H9 (cell line): ENCODE measurements around the gene NAT14. TPM values are rescaled to one million over a fixed set of nuclear protein-coding genes. Genes with fewer than 3 reads are reported as not detected.

Experiments used
- DNase-seq: peaks from one replicate; pipeline ENCODE4 v3.0.0-alpha.2; 2017
- H2AFZ ChIP-seq: one replicate; pipeline ENCODE4 v1.6.1; 2013; ENCODE audit warnings: mild to moderate bottlenecking, low read length, control low read depth, moderate library complexity
- H2AK5ac ChIP-seq: 2 replicates; pipeline ENCODE4 v1.6.1; 2013; ENCODE audit warnings: low read length, control low read depth, mixed read lengths; ENCODE audit not compliant: insufficient read length
- H2BK120ac ChIP-seq: one replicate; pipeline ENCODE4 v1.6.1; 2013; ENCODE audit warnings: low read depth, mild to moderate bottlenecking, low read length, control low read depth, inconsistent platforms; ENCODE audit not compliant: poor library complexity, severe bottlenecking
- H2BK12ac ChIP-seq: 2 replicates; pipeline ENCODE4 v1.6.1; 2013; ENCODE audit warnings: low read length, control low read depth, mixed read lengths, low read depth; ENCODE audit not compliant: insufficient read length
- H2BK15ac ChIP-seq: 2 replicates; pipeline ENCODE4 v1.6.1; 2013; ENCODE audit warnings: low read depth, low read length, control low read depth
- H2BK20ac ChIP-seq: one replicate; pipeline ENCODE4 v1.6.1; 2013; ENCODE audit warnings: low read depth, mild to moderate bottlenecking, low read length, control low read depth, inconsistent platforms; ENCODE audit not compliant: poor library complexity, severe bottlenecking
- H2BK5ac ChIP-seq: 2 replicates; pipeline ENCODE4 v1.6.1; 2013; ENCODE audit warnings: low read length, control low read depth, mixed read lengths; ENCODE audit not compliant: insufficient read length
- H3K14ac ChIP-seq: 2 replicates; pipeline ENCODE4 v1.6.1; 2013; ENCODE audit warnings: low read length, control low read depth; ENCODE audit not compliant: insufficient read depth
- H3K18ac ChIP-seq: 2 replicates; pipeline ENCODE4 v1.6.1; 2013; ENCODE audit warnings: low read depth, mild to moderate bottlenecking, mixed read lengths, low read length, control low read depth; ENCODE audit not compliant: insufficient read length
- H3K23ac ChIP-seq: 2 replicates; pipeline ENCODE4 v1.6.1; 2013; ENCODE audit warnings: low read length, control low read depth, mixed read lengths, low read depth; ENCODE audit not compliant: insufficient read length
- H3K23me2 ChIP-seq: 2 replicates; pipeline ENCODE4 v1.6.1; 2013; ENCODE audit warnings: low read depth, mild to moderate bottlenecking, mixed read lengths, low read length, control low read depth; ENCODE audit not compliant: insufficient read length, poor library complexity, severe bottlenecking
- H3K27ac ChIP-seq: 2 replicates; pipeline ENCODE4 v1.5.1; 2013; ENCODE audit warnings: low read length, control low read depth, mixed read lengths, low read depth; ENCODE audit not compliant: insufficient read length
- H3K27me3 ChIP-seq: 2 replicates; pipeline ENCODE4 v1.6.1; 2013; ENCODE audit warnings: low read length, control low read depth, inconsistent platforms; ENCODE audit not compliant: insufficient read depth
- H3K4ac ChIP-seq: 2 replicates; pipeline ENCODE4 v1.6.1; 2013; ENCODE audit warnings: low read depth, mild to moderate bottlenecking, control low read depth, inconsistent platforms, low read length, moderate library complexity
- H3K4me1 ChIP-seq: 2 replicates; pipeline ENCODE4 v1.6.1; 2013; ENCODE audit warnings: low read length, control low read depth, inconsistent platforms; ENCODE audit not compliant: insufficient read depth
- H3K4me2 ChIP-seq: 2 replicates; pipeline ENCODE4 v1.6.1; 2013; ENCODE audit warnings: low read length, control low read depth, mixed read lengths; ENCODE audit not compliant: insufficient read length, insufficient read depth
- H3K56ac ChIP-seq: 2 replicates; pipeline ENCODE4 v1.6.1; 2013; ENCODE audit warnings: low read depth, mild to moderate bottlenecking, mixed read lengths, low read length, control low read depth; ENCODE audit not compliant: insufficient read length
- H3K79me1 ChIP-seq: 2 replicates; pipeline ENCODE4 v1.6.1; 2013; ENCODE audit warnings: low read depth, mild to moderate bottlenecking, moderate library complexity, low read length, control low read depth, inconsistent platforms; ENCODE audit not compliant: insufficient read depth, poor library complexity, severe bottlenecking
- H3K79me2 ChIP-seq: 2 replicates; pipeline ENCODE4 v1.6.1; 2013; ENCODE audit warnings: low read length, control low read depth, inconsistent platforms; ENCODE audit not compliant: insufficient read depth
- H3K9ac ChIP-seq: 2 replicates; pipeline ENCODE4 v1.6.1; 2013; ENCODE audit warnings: low read length, control low read depth, mixed read lengths; ENCODE audit not compliant: insufficient read length; ENCODE audit errors: extremely low read depth
- H3K9me3 ChIP-seq: one replicate; pipeline ENCODE4 v1.6.1; 2013; ENCODE audit warnings: low read depth, low read length, inconsistent platforms; ENCODE audit not compliant: control insufficient read depth
- H3T11ph ChIP-seq: one replicate; pipeline ENCODE4 v1.6.1; 2013; ENCODE audit warnings: mild to moderate bottlenecking, low read length, control low read depth, inconsistent platforms
- H4K20me1 ChIP-seq: one replicate; pipeline ENCODE4 v1.6.1; 2013; ENCODE audit not compliant: control insufficient read depth, insufficient read length, insufficient read depth
- H4K5ac ChIP-seq: 2 replicates; pipeline ENCODE4 v1.6.1; 2013; ENCODE audit warnings: low read depth, mild to moderate bottlenecking, mixed read lengths, low read length, control low read depth; ENCODE audit not compliant: insufficient read length
- H4K8ac ChIP-seq: replicated peaks from 2 replicates; pipeline ENCODE4 v1.6.1; 2013; ENCODE audit warnings: low read length, control low read depth, mixed read lengths, low read depth; ENCODE audit not compliant: insufficient read length
- H4K91ac ChIP-seq: 2 replicates; pipeline ENCODE4 v1.6.1; 2013; ENCODE audit warnings: low read depth, mild to moderate bottlenecking, moderate library complexity, mixed read lengths, low read length, control low read depth; ENCODE audit not compliant: insufficient read length
- H3K27ac Mint-ChIP-seq, 3 experiments: 2 replicates in 2 of 3; 3 replicates in 1 of 3; pipeline ENCODE4 v1.8.0; 2020 to 2021; ENCODE audit warnings: mixed read lengths in 3 of 3, mild to moderate bottlenecking in 1 of 3, moderate library complexity in 1 of 3
- H3K27me3 Mint-ChIP-seq: 2 replicates; pipeline ENCODE4 v1.8.0; 2021; ENCODE audit warnings: low read depth, mild to moderate bottlenecking, moderate library complexity, mixed read lengths
- H3K36me3 Mint-ChIP-seq, 3 experiments: 2 replicates in 2 of 3; 3 replicates in 1 of 3; pipeline ENCODE4 v1.8.0; 2020 to 2021; ENCODE audit warnings: low read depth in 3 of 3, mixed read lengths in 3 of 3; ENCODE audit not compliant: insufficient read depth in 1 of 3
- H3K4me1 Mint-ChIP-seq, 2 experiments: 2 replicates each; pipeline ENCODE4 v1.8.0; 2020; ENCODE audit warnings: mixed read lengths in 2 of 2
- H3K4me3 Mint-ChIP-seq, 2 experiments: 2 replicates in 1 of 2; 3 replicates in 1 of 2; pipeline ENCODE4 v1.8.0; 2020 to 2021; ENCODE audit warnings: mild to moderate bottlenecking in 2 of 2, mixed read lengths in 2 of 2, moderate library complexity in 1 of 2
- H3K9me3 Mint-ChIP-seq, 2 experiments: 2 replicates in 1 of 2; 3 replicates in 1 of 2; pipeline ENCODE4 v1.8.0; 2020; ENCODE audit warnings: mild to moderate bottlenecking in 2 of 2, mixed read lengths in 2 of 2, moderate library complexity in 1 of 2
- CTCF ChIP-seq: fragments of 200-600 bp; sonication (generic); conservative IDR thresholded peaks from 3 replicates; pipeline ENCODE4 v1.8.0; 2021; ENCODE audit warnings: antibody characterized with exemption, mild to moderate bottlenecking
- WGBS: extraction: QIAGEN DNeasy Blood & Tissue Kit; methylation state at CpG from one replicate; pipeline ENCODE4 v1.1.7; 2013; ENCODE audit warnings: missing lambda C conversion rate, low lambda C conversion rate, mixed read lengths; ENCODE audit not compliant: insufficient read length; ENCODE audit errors: extremely low coverage; 5-methylcytosine and 5-hydroxymethylcytosine counted together
- total RNA-seq: library from RNA; stranded (reverse); gene quantifications from 2 replicates; pipeline ENCODE4 v1.2.1, GENCODE V29; 2021

NAT14 gene
- total RNA-seq, 1 experiment from 2014 or later = 51.2 TPM

- Mint-ChIP-seq H3K9me3 (no peaks in the 10 kb centered on the region), H3K27me3 (peaks cover 5% of the 10 kb centered on the region; the same call in 1 of the 2 replicates), H3K4me1 (no peaks in the 10 kb centered on the region; a peak in 1 of 4 replicates), H3K4me3 (no peak overlapping the region; a peak in 1 of 5 replicates), H3K36me3 (no peaks in the 10 kb centered on the region), H3K27ac (no peak overlapping the region; a peak in 3 of 7 replicates)
- no peak overlapping the region for H2BK15ac ChIP-seq
- H4K5ac ChIP-seq = no peak overlapping the region
- no peak overlapping the region for H2BK120ac ChIP-seq
- H3K14ac ChIP-seq = no peak overlapping the region
- H2BK20ac ChIP-seq = no peak overlapping the region
- no peak overlapping the region for H3T11ph ChIP-seq
- H3K79me2 ChIP-seq = no peaks in the 10 kb centered on the region
- H3K23me2 ChIP-seq = no peaks in the 10 kb centered on the region
- H3K56ac ChIP-seq = no peak overlapping the region
- no peak overlapping the region for H2BK5ac ChIP-seq
- no peaks in the 10 kb centered on the region for H3K27me3 ChIP-seq
- H3K18ac ChIP-seq = no peak overlapping the region
- DNase-seq = no peak
- H3K23ac ChIP-seq = no peak overlapping the region
- H3K27ac ChIP-seq = no peak overlapping the region
- H4K91ac ChIP-seq = no peak overlapping the region
- no peak overlapping the region for H3K4me2 ChIP-seq
- no peak overlapping the region for H3K9ac ChIP-seq
- 100% methylated on average over 4 of the region's 29 CpGs for whole genome bisulfite sequencing
- H4K20me1 ChIP-seq = no peaks in the 10 kb centered on the region
- no peaks in the 10 kb centered on the region for H3K79me1 ChIP-seq
- no peak overlapping the region for H2BK12ac ChIP-seq
- H3K4me1 ChIP-seq = no peaks in the 10 kb centered on the region; the same call in 1 of the 2 replicates
- no peak overlapping the region for H3K4ac ChIP-seq
- H3K9me3 ChIP-seq = no peaks in the 10 kb centered on the region
- no peak for TF ChIP-seq CTCF
- no peak overlapping the region for H2AFZ ChIP-seq
- no peak overlapping the region for H4K8ac ChIP-seq
- no peak overlapping the region for H2AK5ac ChIP-seq
Observed at GRCh38 chr19:55525289-55526101, 40.5 kb downstream of the NAT14 start.
